T47D (cell line): ENCODE results near the gene RAB40B.
A peak's percentile ranks its signal among the peaks of the same experiment; 100 is the strongest.

Experiments
- DNase-seq, 2 experiments: peaks; one replicate each; pipeline versions ENCODE4 v3.0.0 to v3.0.0-alpha.2; 2011 to 2012; ENCODE audit warnings: low read depth in 1 of 2, low spot score in 1 of 2
- JUND ChIP-seq: IDR thresholded peaks from 2 replicates; pipeline ENCODE4 v1.6.1; 2012; ENCODE audit warnings: low read depth
- in situ Hi-C: cut with HindIII; loops from 2 replicates; pipeline ENCODE4 v1.10.0; 2016; ENCODE audit warnings: low sequenced_read_pairs, low pct_unique_long_range_greater_than_20kb

The RAB40B gene

DNA sequence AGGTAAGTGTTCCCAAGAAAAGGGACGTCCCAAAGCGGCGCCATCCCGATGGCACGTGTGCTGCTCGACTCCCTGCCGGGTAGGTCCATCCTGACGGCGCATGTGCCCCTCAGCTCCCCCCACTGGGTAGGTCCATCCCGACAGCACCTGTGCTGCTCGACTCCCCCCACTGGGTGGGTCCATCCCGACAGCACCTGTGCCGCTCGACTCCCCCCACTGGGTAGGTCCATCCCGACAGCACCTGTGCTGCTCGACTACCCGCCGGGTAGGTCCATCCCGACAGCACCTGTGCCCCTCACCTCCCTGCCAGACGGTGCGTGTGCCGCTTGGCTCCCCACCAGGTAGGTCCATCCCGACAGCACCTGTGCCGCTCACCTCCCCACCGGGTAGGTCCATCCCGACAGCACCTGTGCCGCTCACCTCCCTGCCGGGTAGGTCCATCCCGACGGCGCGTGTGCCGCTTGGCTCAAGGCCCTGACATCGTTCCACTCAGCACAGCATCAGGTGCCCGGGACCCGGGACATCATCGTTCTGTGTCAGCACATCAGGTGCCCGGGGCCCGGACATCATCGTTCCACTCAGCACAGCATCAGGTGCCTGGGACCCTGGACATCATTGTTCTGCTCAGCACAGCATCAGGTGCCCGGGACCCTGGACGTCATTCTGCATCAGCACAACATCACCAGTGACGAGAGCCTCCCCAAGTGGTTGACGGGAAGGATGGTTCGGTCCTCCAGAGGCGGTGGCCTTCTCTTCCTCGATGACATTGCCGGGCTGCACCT is 31.2 kb upstream of the RAB40B start:
- in situ Hi-C loops: no loop called here
- no peak for TF ChIP-seq JUND
- no peak for DNase-seq

DNA sequence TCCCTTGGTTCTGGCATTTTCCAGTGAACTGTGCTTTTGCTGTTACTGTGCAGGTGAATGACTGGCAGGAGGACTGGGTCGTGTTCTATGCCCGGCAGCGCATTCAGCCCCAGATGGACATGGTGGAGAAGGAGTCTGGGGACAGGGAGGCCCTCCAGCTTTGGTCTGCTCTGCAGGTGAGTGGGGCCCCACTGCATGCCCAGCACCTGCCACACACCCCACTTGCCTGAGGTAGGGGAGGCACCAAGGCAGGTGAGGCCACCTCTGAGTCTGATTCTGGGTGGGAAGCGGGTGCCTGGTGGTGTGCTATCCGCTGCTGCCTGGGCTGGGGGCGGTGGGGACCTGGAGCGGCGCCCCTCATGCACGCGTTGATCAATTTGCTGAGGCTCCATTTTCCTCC is 27.9 kb upstream of the RAB40B start:
- no peak for TF ChIP-seq JUND
- DNase-seq: no peak
- in situ Hi-C loops: no loop called here

DNA sequence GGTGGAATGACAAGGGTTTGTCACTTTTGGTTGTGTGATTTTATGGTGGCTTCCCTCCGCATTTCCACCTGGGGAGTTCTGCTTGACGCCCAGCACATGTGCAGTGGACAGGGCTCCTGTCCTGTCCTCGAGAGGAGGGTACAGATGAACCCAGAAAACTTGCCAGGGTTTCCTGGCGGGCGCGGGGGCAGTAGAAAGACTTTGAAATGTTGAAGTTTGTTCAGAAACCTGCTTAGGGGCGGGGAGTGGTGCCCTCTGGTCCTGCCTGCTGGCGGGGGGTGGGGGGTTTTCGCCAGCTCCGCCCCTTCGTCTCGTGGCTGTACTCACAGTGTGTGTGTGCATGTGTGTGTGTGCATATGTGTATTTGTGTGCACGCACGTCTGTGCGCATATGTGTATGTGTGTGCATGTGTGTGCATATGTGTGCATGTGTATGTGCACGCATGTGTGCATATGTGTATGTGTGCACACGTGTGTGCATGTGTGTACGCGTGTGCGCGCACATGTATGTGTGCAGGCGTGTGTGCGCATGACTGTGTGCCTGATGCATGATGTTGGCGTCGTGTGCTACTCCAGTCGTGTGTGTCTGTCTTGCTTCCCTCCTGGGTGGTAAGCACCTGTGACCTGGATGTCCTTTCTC is 24.8 kb upstream of the RAB40B start:
- in situ Hi-C loops: no loop called here
- DNase-seq: no peak
- TF ChIP-seq JUND: no peak

- no peak for TF ChIP-seq JUND
- no peak for DNase-seq
- in situ Hi-C loops: no loop called here
These were observed 24.0 kb upstream of the RAB40B start for GRCh38 chr17:82722341-82723013.

- no peak for DNase-seq
- TF ChIP-seq JUND: no peak
- in situ Hi-C loops: no loop called here
These were observed 21.7 kb upstream of the RAB40B start for GRCh38 chr17:82720204-82720603.

DNA sequence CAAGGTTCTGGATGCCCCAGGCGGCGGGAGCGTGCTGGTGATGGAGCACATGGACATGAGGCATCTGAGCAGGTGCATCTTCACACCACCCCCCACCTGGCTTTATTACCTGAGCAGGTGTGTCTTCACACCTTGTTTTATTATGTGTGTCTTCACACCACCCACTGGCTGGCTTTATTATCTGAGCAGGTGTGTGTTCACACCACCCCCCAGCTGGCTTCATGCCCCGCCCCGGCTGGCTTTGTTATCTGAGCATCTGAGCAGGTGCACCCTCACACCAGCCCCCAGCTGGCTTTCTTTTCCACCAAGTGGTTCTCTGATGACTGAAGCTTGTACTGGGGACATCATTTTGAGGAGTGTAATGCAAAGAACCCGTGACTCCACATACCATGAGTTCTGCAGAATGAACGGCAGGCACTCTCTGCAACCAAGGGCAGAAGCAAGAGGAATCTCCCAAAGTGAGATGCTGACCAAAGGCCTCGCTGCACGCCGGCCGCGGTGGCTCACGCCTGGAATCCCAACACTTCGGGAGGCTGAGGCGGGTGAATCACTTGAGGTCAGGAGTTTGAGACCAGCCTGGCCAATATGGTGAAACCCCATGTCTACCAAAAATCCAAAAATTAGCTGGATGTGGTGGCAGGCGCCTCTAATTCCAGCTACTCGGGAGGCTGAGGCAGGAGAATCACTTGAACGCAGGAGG is 20.6 kb upstream of the RAB40B start:
- in situ Hi-C loops: no loop called here
- no peak for TF ChIP-seq JUND
- DNase-seq: no peak

DNA sequence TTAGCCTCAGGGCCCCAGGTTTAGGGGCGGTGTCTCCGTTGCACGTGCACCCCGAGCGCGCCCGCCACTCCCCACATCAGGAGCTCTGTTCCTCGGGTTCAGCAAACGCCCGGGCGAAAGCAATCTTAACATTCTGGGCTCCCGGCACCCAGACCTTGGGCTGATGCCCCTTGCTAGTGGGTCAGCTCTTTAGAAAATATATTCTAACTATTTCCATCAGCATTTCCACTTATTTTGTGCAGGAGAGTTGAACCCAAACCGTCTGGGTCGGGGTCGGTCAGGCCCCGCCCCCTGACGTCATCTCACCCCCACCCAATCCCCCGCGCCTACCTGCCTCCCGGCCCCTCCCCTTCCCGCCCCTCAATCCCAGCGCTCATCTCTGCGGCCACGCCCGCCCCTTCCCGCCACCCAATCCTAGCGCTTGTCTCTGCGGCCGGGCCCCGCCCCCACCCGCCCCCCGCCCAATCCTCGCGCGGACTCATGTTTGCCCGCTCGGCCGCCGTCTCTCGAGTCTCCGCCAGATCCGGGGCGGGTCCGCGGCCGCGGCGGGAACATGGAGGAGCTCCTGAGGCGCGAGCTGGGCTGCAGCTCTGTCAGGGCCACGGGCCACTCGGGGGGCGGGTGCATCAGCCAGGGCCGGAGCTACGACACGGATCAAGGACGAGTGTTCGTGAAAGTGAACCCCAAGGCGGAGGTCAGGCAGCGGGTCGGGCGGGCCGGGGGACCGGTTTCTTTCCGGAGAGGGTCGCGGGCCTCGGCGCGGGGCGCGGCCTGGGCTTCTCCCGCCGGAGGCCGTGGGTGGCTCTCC is 17.9 kb upstream of the RAB40B start, which contains the start of gene FN3KRP:
Gene FN3KRP (plus strand): TSS at position 504 of the 808 bp plus-strand sequence. CDS start 50 bp downstream, at position 554.
- TF ChIP-seq JUND: no peak
- in situ Hi-C loops: no loop called here
- peak; percentile 98 to 99 for DNase-seq

DNA sequence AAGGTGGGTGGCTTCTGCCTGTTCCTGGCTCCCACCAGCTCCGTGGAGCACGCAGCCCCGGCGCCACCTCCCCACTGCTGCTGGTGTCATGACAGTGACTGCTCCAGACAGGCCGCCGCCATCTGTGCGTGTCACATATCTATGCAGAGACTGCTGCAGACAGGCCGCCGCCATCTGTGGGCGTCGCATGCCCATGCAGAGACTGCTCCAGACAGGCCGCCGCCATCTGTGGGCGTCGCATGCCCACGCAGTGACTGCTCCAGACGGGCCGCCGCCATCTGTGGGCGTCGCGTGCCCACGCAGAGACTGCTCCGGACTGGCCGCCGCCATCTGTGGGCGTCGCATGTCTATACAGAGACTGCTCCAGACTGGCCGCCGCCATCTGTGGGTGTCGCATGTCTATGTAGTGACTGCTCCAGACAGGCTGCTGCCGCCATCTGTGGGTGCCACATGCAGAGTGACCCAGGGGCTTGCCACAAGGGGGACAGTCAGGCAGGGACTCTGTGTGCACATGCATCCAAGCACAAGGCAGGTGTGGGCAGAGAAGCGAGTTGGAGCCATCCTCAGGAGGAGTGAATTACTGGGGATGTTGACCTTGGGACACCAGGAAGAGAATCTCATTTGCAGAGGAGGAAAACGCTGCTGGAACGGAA is 14.7 kb upstream of the RAB40B start:
- in situ Hi-C loops: no loop called here
- TF ChIP-seq JUND: no peak
- DNase-seq: no peak

- DNase-seq: no peak
- no peak for TF ChIP-seq JUND
- in situ Hi-C loops: no loop called here
These were observed 12.2 kb upstream of the RAB40B start for GRCh38 chr17:82710499-82711232.

DNA sequence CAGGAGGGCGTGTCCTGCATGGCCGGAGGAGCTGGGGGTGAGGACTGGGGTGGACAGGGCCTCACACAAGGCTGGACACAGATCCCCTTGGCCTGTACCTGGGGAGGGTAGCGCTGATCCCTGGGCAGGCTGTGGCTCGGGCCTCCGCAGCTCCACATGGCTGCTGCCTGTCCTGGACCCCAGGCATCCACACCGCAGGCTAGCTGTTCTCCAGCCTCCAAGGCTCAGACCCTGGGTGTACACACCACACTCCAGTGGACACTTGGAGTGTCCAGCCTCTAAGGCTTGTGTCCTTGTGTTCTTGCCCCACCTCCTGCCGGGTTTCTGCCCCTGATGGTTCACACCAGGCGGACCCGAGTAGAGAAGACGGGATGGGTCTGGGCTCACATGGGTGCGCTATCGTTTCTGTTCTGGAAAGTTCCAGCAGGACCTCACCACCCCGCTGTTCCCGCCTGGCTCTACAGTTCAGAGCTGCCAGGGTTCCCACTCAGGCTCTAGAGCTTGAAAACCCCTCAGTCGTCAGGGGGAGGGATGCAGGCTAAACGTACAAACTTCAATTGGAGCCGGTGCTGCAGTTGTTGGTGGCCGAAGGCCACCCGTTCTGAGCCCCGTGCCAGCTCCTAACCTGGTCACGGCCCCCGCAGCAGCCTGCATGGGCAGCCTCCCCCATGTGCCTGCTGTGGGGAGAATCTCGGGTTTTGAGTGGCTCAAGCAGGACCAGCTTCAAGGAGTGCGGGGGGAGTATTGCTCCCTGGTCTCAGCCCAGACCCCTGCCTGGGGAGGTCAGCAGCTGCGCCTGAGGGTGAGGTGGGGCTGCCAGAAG is 11.4 kb upstream of the RAB40B start:
- in situ Hi-C loops: no loop called here
- TF ChIP-seq JUND: no peak
- DNase-seq: no peak
